T-helper 2 cell treated with Interferon-gamma antibody and Interleukin-4, amounts not matched to agents 5 μg/mL and 100 μg/mL, for 36 hours (primary cell): Measurements from ENCODE around the gene CNGA1.
A peak's percentile ranks its signal among the peaks of the same experiment; 100 is the strongest.
"Not testable (repeated sequence)": the region's sequence is repeated elsewhere in the genome, so short reads cannot be mapped to it uniquely, and the experiment has no call there.

Source experiments
- DNase-seq: peaks from one replicate; pipeline ENCODE4 v3.0.0; 2021; ENCODE audit warnings: low spot score
- H3K27ac Mint-ChIP-seq: one replicate; pipeline ENCODE4 v1.8.0; 2021; ENCODE audit warnings: mild to moderate bottlenecking, mixed read lengths
- H3K27me3 Mint-ChIP-seq: one replicate; pipeline ENCODE4 v1.8.0; 2021; ENCODE audit warnings: low read depth, mixed read lengths
- H3K36me3 Mint-ChIP-seq: one replicate; pipeline ENCODE4 v1.8.0; 2021; ENCODE audit warnings: low read depth, mixed read lengths
- H3K4me1 Mint-ChIP-seq: one replicate; pipeline ENCODE4 v1.8.0; 2021; ENCODE audit warnings: low read depth, mixed read lengths
- H3K4me3 Mint-ChIP-seq: one replicate; pipeline ENCODE4 v1.8.0; 2022; ENCODE audit warnings: mild to moderate bottlenecking, moderate library complexity, mixed read lengths
- H3K9me3 Mint-ChIP-seq: one replicate; pipeline ENCODE4 v1.8.0; 2021; ENCODE audit warnings: mixed read lengths

CNGA1 gene

GRCh38 chr4:47926667-47927258, 89.7 kb downstream of the CNGA1 start:
- peak; percentile 8 for DNase-seq

GRCh38 chr4:47923261-47923608, 93.2 kb downstream of the CNGA1 start:
- not testable (repeated sequence) for H3K27ac Mint-ChIP-seq, H3K9me3 Mint-ChIP-seq, H3K36me3 Mint-ChIP-seq, H3K4me3 Mint-ChIP-seq, H3K4me1 Mint-ChIP-seq, DNase-seq
- H3K27me3 Mint-ChIP-seq = peaks cover 20% of the 10 kb centered on the region

More at GRCh38 chr4:47926667-47927258, 89.7 kb downstream of the CNGA1 start:
- H3K4me1 Mint-ChIP-seq = peaks cover 5% of the 10 kb centered on the region
- no peak overlapping the region for H3K27ac Mint-ChIP-seq
- H3K9me3 Mint-ChIP-seq = no peaks in the 10 kb centered on the region
- no peaks in the 10 kb centered on the region for H3K36me3 Mint-ChIP-seq
- peaks cover 23% of the 10 kb centered on the region for H3K27me3 Mint-ChIP-seq
- H3K4me3 Mint-ChIP-seq = peak overlapping the region; percentile 50

GRCh38 chr4:47922436-47923260, 93.8 kb downstream of the CNGA1 start:
- not testable (repeated sequence) for H3K27ac Mint-ChIP-seq, DNase-seq, H3K36me3 Mint-ChIP-seq, H3K4me1 Mint-ChIP-seq, H3K4me3 Mint-ChIP-seq
- peaks cover 16% of the 10 kb centered on the region for H3K27me3 Mint-ChIP-seq
- peaks cover 13% of the 10 kb centered on the region for H3K9me3 Mint-ChIP-seq

- not testable (repeated sequence) for H3K36me3 Mint-ChIP-seq, H3K4me3 Mint-ChIP-seq, H3K27ac Mint-ChIP-seq, DNase-seq, H3K27me3 Mint-ChIP-seq
- Mint-ChIP-seq H3K9me3 (peaks cover 15% of the 10 kb centered on the region), H3K4me1 (peaks cover 17% of the 10 kb centered on the region)
These were observed 99.3 kb downstream of the CNGA1 start for GRCh38 chr4:47917163-47917562.

GRCh38 chr4:47915378-47915777, 101.1 kb downstream of the CNGA1 start:
- Mint-ChIP-seq H3K4me3 (peak overlapping the region; percentile 92), H3K9me3 (peaks cover 15% of the 10 kb centered on the region), H3K27me3 (peaks cover 3% of the 10 kb centered on the region), H3K36me3 (peaks cover 15% of the 10 kb centered on the region), H3K27ac (no peak overlapping the region), H3K4me1 (peaks cover 23% of the 10 kb centered on the region)
- no peak for DNase-seq

GRCh38 chr4:47914926-47915237, 101.6 kb downstream of the CNGA1 start:
- peak overlapping the region; percentile 78 for H3K27ac Mint-ChIP-seq
- H3K27me3 Mint-ChIP-seq = peaks cover 2% of the 10 kb centered on the region

GRCh38 chr4:47914220-47914925, 102.1 kb downstream of the CNGA1 start, which contains the start of gene NFXL1:
Gene NFXL1 (minus strand): TSS chr4:47914583. CDS start chr4:47914203, 380 bp downstream.
- H3K4me3 Mint-ChIP-seq = peak within 1 kb of the TSS; percentile 92
- H3K9me3 Mint-ChIP-seq = peaks cover 15% of the 10 kb centered on the region
- H3K4me1 Mint-ChIP-seq = peaks cover 23% of the 10 kb centered on the region
- peak within 1 kb of the TSS; percentile 91 for H3K27ac Mint-ChIP-seq
- DNase-seq = peak; percentile 94
- H3K36me3 Mint-ChIP-seq = peaks cover 18% of the 10 kb centered on the region
- no peaks in the 10 kb centered on the region for H3K27me3 Mint-ChIP-seq

More at GRCh38 chr4:47914926-47915237, 101.6 kb downstream of the CNGA1 start:
- Mint-ChIP-seq H3K4me3 (peak overlapping the region; percentile 92), H3K9me3 (peaks cover 15% of the 10 kb centered on the region), H3K36me3 (peaks cover 18% of the 10 kb centered on the region), H3K4me1 (peaks cover 23% of the 10 kb centered on the region)
- DNase-seq = no peak

GRCh38 chr4:47913861-47914219, 102.6 kb downstream of the CNGA1 start:
- peaks cover 23% of the 10 kb centered on the region for H3K36me3 Mint-ChIP-seq
- H3K4me3 Mint-ChIP-seq = peak overlapping the region; percentile 92
- H3K4me1 Mint-ChIP-seq = peaks cover 23% of the 10 kb centered on the region
- H3K27me3 Mint-ChIP-seq = no peaks in the 10 kb centered on the region
- peak overlapping the region; percentile 91 for H3K27ac Mint-ChIP-seq
- H3K9me3 Mint-ChIP-seq = peaks cover 13% of the 10 kb centered on the region
- DNase-seq = no peak

- Mint-ChIP-seq H3K9me3 (peaks cover 8% of the 10 kb centered on the region), H3K36me3 (peaks cover 25% of the 10 kb centered on the region), H3K27ac (peak overlapping the region; percentile 91), H3K27me3 (no peaks in the 10 kb centered on the region), H3K4me3 (peak overlapping the region; percentile 92), H3K4me1 (peaks cover 23% of the 10 kb centered on the region)
- DNase-seq = no peak
These were observed 103.2 kb downstream of the CNGA1 start for GRCh38 chr4:47913330-47913729.

- Mint-ChIP-seq H3K4me3 (no peak overlapping the region), H3K27ac (no peak overlapping the region), H3K4me1 (peaks cover 9% of the 10 kb centered on the region), H3K9me3 (no peaks in the 10 kb centered on the region), H3K36me3 (peaks cover 36% of the 10 kb centered on the region), H3K27me3 (no peaks in the 10 kb centered on the region)
- no peak for DNase-seq
These were observed 109.3 kb downstream of the CNGA1 start for GRCh38 chr4:47907089-47907646.

GRCh38 chr4:47899639-47900038, 116.8 kb downstream of the CNGA1 start:
- no peaks in the 10 kb centered on the region for H3K27me3 Mint-ChIP-seq
- DNase-seq = no peak
- H3K27ac Mint-ChIP-seq = no peak overlapping the region
- peaks cover 40% of the 10 kb centered on the region for H3K36me3 Mint-ChIP-seq
- H3K4me3 Mint-ChIP-seq = no peak overlapping the region
- H3K4me1 Mint-ChIP-seq = no peaks in the 10 kb centered on the region
- H3K9me3 Mint-ChIP-seq = no peaks in the 10 kb centered on the region

GRCh38 chr4:47891928-47892327, 124.6 kb downstream of the CNGA1 start:
- H3K27me3 Mint-ChIP-seq = no peaks in the 10 kb centered on the region
- peaks cover 45% of the 10 kb centered on the region for H3K36me3 Mint-ChIP-seq
- no peaks in the 10 kb centered on the region for H3K9me3 Mint-ChIP-seq
- no peak for DNase-seq
- no peak overlapping the region for H3K4me3 Mint-ChIP-seq
- peaks cover 8% of the 10 kb centered on the region for H3K4me1 Mint-ChIP-seq
- no peak overlapping the region for H3K27ac Mint-ChIP-seq
